GM12891 (cell line): ENCODE measurements around the gene GMPS.
"Not testable (repeated sequence)": the region's sequence is repeated elsewhere in the genome, so short reads cannot be mapped to it uniquely, and the experiment has no call there.

Experiments
- PAX5 ChIP-seq: IDR thresholded peaks from 2 replicates; pipeline ENCODE4 v1.6.1; 2011; ENCODE audit warnings: low read length, moderate library complexity, mild to moderate bottlenecking; ENCODE audit not compliant: insufficient read depth, severe bottlenecking
- POLR2A ChIP-seq: IDR thresholded peaks from 2 replicates; pipeline ENCODE4 v1.6.1; 2011; ENCODE audit warnings: low read depth, low read length, control low read depth
- POLR2AphosphoS5 ChIP-seq: IDR thresholded peaks from 2 replicates; pipeline ENCODE4 v1.6.1; 2011; ENCODE audit warnings: low read depth, low read length, control low read depth
- POU2F2 ChIP-seq: IDR thresholded peaks from 2 replicates; pipeline ENCODE4 v1.6.1; 2011; ENCODE audit warnings: low read depth, mild to moderate bottlenecking, control low read depth, low read length, moderate library complexity
- SPI1 ChIP-seq: IDR thresholded peaks from 2 replicates; pipeline ENCODE4 v1.6.1; 2011; ENCODE audit warnings: low read depth, low read length, control low read depth
- TAF1 ChIP-seq: IDR thresholded peaks from 2 replicates; pipeline ENCODE4 v1.6.1; 2011; ENCODE audit warnings: low read depth, low read length, control low read depth

DNA sequence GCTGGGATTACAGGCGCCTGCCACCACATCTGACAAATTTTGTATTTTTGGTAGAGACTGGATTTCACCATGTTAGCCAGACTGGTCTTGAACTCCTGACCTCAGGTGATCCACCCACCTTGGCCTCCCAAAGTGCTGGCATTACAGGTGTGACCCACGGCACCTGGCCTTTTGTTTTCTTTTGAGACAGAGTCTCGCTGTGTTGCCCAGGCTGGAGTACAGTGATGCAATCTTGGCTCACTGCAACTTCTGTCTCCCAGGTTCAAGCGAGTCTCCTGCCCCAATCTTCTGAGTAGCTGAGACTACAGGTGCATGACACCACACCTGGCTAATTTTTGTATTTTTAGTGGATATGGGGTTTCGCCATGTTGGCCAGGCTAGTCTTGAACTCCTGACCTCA is 10.0 kb upstream of the GMPS start:
- TF ChIP-seq POLR2A, POLR2AphosphoS5, TAF1, SPI1, POU2F2, PAX5: not testable (repeated sequence)
